Stimulated activated CD4-positive, alpha-beta T cell treated with anti-CD3 and anti-CD28 coated beads, Interleukin-4, amount 100 ng/mL, for 24 hours (primary cell): ENCODE results near the gene ARPC2.

ENCODE experiments used
- DNase-seq: peaks from one replicate; pipeline ENCODE4 v3.0.0-alpha.2; 2020

The ARPC2 gene

GRCh38 chr2:218256612-218257350 is 39.8 kb downstream of the ARPC2 start:
- no peak for DNase-seq

GRCh38 chr2:218257390-218257981 is 40.5 kb downstream of the ARPC2 start:
- peak; percentile 69 for DNase-seq

GRCh38 chr2:218259099-218259961 is 42.3 kb downstream of the ARPC2 start:
- no peak for DNase-seq

- no peak for DNase-seq
These were observed 43.2 kb downstream of the ARPC2 start for GRCh38 chr2:218260166-218260565.

GRCh38 chr2:218260742-218261422 is 43.9 kb downstream of the ARPC2 start, which contains the start of gene GPBAR1:
GPBAR1 (plus strand) TSS chr2:218261015; CDS start chr2:218262725, 1,710 bp downstream.
- no peak for DNase-seq

GRCh38 chr2:218261423-218262236 is 44.6 kb downstream of the ARPC2 start:
- DNase-seq, result no peak

GRCh38 chr2:218262237-218262600 is 45.2 kb downstream of the ARPC2 start:
- no peak for DNase-seq

GRCh38 chr2:218262631-218263586 is 45.9 kb downstream of the ARPC2 start:
- DNase-seq, result no peak

- DNase-seq, result no peak
These were observed 47.0 kb downstream of the ARPC2 start for GRCh38 chr2:218263817-218264641.

GRCh38 chr2:218264773-218265561 is 48.0 kb downstream of the ARPC2 start:
- DNase-seq, result no peak

- DNase-seq, result no peak
These were observed 48.6 kb downstream of the ARPC2 start for GRCh38 chr2:218265626-218266025.

GRCh38 chr2:218266316-218266979 is 49.5 kb downstream of the ARPC2 start:
- DNase-seq, result no peak

- DNase-seq, result no peak
These were observed 50.3 kb downstream of the ARPC2 start for GRCh38 chr2:218267259-218267658.

GRCh38 chr2:218269900-218270720 is 53.1 kb downstream of the ARPC2 start, which contains the start of the genes AAMP and PNKD:
AAMP (minus strand) TSS chr2:218270137; CDS start chr2:218270086, 51 bp downstream.
PNKD (plus strand) TSS chr2:218270519; CDS start chr2:218270536, 17 bp downstream.
- peak; percentile 100 for DNase-seq

- DNase-seq, result no peak
These were observed 53.9 kb downstream of the ARPC2 start for GRCh38 chr2:218270721-218271486.

GRCh38 chr2:218271487-218271797 is 54.5 kb downstream of the ARPC2 start:
- no peak for DNase-seq
